CD4-positive, alpha-beta T cell treated with Interleukin-2 at 100 ng/mL for 4 hours (primary cell): Measurements from ENCODE around the gene CHCHD10.
"Not testable (repeated sequence)": the region's sequence is repeated elsewhere in the genome, so short reads cannot be mapped to it uniquely, and the experiment has no call there.

Experiments used
- DNase-seq: peaks from one replicate; pipeline ENCODE4 v3.0.0-alpha.2; 2020; ENCODE audit warnings: low spot score

CHCHD10 gene

DNA sequence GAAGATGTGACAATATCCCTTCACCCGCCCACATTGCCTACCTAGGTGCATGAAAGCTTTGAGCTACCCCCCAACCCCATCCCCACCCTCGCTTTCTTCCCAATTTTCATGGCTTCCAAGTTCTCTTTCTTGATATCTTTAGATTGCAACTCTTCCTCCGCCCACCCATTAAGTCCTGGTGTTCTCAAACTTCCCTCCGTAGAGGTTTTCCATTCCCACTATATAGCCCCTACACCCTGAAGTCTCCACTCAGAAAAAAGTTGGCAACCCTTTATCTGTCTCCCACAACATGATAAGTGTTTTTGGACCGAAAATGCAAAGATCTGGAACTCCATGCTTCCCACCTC, 17.4 kb downstream of the CHCHD10 start:
- no peak for DNase-seq

DNA sequence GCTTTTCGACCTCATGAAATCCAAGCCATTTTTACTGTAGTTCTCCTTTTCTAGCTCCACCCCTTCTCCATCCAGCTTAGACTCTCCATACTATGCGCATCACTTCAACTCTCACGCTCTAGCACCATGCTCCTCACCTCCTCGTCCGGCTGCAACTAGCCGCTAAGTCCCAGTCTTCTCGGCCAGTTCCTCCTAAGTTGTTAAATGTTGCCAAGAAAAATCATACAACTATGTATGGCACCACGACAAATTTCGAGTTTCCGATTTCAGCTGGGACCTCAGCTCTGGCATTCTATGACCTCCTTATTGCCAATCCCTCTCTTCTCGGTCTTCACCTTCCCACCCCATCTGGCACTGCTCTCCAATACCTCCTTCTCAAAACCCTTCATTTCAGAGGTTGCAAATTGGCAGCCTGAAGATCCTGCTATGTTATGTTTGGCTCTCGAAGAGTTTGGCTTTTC, 17.9 kb downstream of the CHCHD10 start:
- DNase-seq: no peak

DNA sequence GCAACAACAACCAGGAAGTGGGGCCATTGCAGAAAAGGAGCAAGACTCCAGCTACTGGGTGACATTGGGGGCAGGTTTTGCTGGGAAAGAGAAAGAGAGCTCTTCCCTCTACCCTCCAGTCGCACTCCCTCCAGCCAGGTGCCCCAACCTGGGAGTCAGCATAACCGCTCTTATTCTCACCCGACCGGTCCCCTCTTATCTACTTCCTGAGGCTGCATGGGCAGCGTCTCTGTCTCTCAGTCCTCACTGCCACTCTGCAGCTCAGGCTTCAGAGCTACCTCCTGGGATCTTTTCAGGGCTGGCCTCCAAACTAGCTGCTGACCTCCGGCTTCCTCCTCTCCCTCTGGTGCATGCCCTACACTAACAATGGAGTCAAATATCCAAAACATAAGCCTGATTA, 22.0 kb downstream of the CHCHD10 start:
- DNase-seq: no peak

DNA sequence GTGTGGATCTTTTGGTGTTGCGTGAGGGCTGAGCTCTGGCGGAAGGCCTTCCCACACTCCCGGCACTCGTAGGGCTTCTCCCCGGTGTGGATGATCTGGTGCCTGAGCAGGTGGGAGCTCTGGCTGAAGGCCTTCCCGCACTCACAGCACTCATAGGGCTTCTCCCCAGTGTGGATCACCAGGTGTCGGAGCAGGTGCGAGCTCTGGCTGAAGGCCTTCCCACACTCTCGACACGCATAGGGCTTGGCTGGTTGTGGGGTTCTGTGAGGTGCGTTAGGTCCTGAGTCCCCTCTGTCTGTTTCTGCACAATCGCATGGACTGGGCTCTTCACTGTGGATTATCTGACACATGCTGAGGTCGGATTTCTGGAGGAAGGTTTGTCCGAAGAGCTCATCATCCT, 23.3 kb downstream of the CHCHD10 start:
- DNase-seq: no peak

DNA sequence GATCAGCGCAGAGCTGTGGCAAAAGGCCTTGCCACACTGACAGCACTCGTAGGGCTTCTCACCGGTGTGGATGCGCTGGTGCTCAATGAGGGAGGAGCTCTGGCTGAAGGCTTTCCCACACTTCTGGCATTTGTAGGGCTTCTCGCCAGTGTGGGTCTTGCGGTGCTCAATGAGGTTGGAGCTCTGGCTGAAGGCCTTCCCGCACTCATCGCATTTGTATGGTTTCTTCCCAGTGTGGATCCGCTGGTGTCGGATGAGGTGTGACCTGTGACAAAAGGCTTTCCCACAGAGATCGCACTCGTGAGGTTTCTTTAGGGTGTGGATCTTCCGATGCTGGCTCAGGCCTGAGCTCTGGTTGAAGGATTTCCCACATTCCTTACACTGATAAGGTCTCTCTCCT, 23.8 kb downstream of the CHCHD10 start:
- DNase-seq: no peak

DNA sequence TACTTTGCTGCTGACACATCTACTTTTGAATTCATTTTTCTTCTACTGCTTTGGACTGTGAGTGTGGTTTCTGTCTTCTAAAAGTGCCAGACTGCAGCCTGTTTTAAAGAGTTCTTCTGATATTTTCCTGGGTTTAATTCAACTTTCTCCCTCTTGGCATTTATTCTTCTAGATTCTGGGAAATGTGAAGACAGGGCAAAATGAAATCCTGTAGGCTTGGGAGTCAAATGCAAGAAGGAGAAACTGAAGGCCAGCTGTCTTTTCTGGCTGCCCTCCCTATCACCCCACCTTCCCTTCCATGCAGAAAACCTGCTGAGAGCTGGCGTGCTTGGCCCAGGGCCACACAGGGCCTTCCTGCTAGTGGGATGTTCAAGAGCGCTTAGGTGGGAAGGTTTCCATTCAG, 24.5 kb downstream of the CHCHD10 start:
- DNase-seq: no peak

DNA sequence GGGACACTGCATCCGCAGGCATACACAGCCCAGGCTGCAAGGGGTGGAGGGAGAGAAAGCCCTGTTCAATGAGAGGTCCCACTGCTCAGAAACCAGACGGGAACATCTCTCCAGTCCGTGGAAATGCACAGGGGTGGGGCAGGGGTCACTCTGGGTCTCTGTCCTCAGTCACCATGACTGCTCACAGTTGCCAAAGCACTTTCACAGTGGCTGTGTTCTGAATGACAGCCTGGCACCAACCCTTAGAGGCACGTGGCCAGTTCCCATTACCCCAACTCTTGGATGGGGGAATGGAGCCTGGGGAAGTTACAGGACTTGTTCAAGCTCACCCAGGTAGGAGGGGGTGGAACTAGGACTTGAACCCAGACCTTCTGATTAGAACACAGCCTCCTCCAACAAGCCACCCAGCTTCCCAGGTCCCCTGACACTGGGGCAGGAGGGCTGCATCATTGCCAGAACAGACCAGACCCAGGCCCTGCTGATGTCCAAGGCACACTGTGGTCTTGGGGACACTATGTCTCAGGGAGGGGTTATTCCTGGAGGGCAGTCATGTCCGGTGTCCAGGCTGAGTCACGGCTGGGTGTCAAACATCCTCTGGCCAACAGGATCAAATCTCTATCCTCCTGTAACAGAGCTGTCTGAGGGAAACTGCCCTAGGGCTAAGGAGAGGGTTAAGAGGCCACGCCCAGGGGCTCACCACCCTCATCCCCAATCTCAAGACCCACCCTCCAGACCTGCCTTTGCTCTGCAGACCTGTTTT, 25.1 kb downstream of the CHCHD10 start:
- DNase-seq: no peak

DNA sequence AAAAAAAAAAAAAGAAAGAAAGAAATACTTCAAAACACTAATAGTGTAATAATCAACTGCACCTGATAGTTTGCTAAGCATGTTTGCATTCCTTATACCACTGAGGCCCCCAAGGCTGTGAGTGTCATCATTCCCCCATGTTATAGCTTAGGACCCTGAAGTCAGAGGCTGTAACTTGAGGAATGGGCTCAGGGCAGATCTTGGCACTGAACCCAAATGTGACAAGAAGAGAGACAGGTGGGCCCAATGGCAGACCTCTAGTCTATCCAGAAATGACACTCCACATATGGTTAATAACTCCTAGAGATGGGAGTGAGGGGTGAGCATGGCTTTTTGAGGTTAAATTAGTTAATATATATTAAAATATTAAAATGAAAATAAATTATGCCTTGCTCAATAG, 30.1 kb downstream of the CHCHD10 start:
- DNase-seq: no peak

DNA sequence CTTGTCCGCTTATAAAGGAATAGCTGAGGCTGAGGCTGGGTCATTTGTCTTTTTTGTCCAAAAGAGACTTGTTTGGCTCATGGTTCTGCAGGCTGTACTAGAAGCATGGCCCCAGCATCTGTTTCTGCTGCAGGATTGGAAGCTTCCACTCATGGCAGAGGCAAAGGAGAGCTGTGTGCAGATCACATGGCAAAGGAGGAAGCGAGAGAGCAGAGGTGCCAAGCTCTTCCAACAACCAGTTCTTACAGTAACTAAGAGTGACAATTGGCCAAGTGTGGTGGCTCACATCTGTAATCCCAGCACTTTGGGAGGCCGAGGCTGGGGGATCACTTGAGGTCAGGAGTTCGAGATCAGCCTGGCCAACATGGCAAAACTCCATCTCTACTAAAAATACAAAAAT, 39.7 kb downstream of the CHCHD10 start:
- DNase-seq: not testable (repeated sequence)

DNA sequence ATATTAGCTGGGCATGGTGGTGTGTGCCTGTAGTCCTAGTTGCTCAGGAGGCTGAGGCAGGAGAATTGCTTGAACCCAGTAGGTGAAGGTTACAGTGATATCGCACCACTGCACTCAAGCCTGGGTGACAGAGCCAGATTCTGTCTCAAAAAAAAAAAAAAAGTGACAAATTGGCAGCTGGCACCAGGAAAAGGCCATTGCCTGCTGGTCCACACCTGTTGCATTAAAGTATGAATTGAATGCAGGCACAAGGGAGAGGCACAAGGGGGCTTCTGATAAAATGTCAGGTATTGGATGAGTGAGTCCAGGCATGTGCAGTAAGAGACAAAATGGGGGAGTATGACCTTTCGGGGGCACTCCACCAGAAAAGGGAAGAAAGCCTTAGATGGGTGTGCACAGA, 45.0 kb downstream of the CHCHD10 start:
- DNase-seq: no peak

DNA sequence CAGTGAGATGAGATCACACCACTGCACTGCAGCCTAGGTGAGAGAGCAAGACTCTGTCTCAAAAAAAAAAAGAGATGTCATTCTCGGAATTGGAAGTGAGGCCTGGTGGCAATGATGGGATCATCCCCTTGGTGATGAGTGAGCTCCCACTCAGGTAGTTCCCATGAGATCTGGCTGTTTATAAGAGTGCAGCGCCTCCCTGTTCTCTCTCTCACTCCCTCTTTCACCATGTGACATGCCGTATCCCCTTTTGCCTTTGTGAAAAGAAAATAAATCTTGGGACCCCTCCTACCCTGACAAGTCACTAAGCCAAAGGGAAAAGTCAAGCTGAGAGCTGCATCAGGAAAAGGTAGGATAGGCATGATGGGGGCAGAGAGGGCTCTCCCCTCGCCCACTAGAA, 45.6 kb downstream of the CHCHD10 start:
- DNase-seq: no peak

DNA sequence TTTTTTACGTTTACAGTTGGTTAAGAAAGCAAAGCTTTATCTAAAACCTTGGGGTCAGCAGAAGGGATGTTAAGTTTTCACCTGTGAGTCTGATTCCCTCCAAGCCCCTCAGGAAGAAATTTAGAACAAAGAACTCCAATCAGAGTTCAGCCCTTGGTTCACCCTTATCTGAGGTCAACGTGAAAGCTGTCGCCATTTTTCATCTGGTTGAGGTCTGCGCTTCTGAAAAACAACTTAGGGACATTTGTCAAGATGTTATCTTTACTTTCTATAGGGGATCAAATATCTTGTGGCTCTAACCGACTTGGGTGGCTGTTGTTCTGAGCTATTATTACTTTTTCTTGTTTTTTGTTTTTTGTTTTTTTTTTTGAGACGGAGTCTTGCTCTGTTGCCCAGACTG, 46.9 kb downstream of the CHCHD10 start:
- DNase-seq: no peak

DNA sequence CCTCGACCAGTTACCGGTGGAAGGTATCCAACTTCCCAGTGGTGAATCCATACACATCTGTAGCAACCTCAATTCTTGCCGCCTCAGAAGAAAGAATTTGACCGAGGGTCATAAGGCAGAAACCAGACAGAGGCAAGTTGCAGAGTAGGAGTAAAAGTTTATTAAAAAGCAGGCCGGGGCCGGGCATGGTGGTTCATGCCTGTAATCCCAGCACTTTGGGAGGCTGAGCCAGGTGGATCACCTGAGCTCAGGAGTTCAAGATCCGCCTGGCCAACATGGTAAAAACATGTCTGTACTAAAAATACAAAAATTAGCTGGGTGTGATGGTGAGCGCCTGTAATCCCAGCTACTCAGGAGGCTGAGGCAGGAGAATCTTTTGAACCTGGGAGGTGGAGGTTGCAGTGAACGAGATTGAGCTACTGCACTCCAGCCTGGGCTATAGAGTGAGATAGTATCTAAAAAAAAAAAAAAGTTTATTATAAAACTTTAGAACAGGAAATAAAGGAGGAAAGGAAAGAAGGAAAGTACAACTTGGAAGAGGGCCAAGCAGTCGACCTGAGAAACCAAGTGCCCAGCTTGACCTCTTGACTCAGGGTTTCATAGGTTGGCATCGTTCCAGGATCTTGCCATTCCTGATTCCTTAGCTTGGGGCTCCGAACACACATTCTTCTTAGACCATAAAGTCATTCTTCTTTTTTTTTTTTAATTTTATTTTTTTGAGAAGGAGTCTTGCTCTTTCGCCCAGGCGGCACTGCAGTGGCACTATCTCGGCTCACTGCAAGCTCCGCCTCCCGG, 49.2 kb downstream of the CHCHD10 start:
- DNase-seq: no peak

DNA sequence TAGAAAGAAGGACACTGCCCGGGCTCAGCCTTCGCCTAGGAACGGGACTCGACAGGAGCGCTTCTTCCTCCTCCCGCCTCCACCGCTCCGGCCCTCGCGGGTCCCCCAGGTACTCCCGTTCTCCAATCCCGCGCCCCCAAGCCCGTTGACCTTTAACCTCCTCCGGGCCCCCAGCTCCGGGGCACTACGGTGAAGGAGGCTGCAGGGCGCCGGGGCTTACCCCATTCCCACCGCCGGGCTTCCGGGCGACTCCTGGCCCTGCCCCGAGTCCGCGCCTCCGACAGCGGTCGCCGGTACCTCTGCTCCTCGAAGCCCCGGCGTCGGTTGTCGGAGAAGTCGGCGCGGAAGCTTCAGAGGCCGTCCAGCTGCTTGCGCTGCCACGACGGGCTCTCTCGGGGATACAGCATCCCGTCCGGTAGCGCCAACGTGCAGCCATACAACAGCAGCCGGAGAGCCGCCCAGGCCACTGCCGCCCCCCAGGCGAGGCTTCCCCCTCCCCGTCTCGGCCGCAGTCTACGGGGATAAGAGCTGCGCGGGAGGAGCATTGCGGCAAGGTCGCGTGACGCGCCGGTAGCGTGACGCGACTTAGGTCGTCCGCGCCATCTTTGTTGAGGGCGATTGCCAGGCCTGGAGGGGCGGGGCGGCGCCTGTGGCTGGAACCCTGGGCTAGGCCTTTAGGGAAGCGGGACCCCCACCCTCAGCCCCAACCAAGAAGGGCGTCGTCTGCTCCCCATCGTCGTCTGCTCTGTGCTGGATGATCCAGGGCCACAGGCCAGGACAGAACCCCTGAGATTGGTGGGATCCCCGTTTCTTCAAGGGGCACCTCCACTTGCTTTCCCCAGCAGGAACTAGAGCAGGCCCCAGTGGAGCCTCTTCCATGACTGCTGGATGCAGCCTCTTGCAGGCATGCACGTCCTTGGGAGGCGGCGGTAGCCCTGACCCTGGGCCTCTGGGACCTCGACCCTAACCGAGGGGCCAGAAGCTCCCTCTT, 50.7 kb downstream of the CHCHD10 start:
- peak; percentile 82 for DNase-seq
